NCI-H187 (cell line): ENCODE measurements around the gene RALB.
"Not testable (repeated sequence)": the region's sequence is repeated elsewhere in the genome, so short reads cannot be mapped to it uniquely, and the experiment has no call there.

ENCODE experiments used
- DNase-seq, 2 experiments: peaks; one replicate each; lab custom pipeline; 2025; lab: John Stamatoyannopoulos, UW

The RALB gene

DNA sequence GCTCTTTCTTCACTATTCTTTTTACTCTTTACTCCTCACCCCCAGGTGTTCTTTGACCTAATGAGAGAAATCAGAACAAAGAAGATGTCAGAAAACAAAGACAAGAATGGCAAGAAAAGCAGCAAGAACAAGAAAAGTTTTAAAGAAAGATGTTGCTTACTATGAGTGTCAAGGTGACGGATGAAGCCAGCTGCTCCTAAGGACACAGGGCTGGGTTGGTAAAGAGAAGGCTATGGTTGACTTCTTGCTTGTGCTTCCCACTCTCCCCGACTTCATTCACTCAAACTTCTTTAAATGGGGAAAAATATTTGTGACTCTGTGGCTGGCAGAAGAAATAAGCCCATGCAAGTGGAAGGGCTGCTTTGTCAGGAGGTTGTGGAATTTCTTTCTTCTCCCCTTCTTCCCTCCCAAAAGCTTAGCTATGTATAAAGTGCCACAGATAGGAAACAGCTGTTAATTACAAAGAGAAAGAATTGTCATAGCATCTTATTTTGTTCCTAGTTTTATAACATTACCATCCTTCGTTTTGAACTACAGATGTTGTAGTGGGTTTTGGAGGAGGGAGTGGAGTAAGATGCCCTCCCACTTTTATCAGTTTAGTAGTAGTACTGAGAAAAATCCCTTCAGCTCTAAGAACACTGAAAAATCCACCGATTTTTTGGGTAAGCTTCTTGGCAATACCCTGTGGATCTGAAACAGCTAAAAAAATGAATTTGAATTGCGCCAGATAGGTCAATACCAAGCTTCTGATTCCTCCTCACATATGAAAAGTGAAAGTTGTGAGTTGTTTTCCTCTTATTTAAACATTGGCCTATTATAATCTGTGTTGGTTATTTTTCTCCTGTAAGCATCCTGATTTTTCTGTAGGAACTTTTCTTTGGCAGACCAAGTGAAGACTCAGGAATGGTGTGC, 40.7 kb downstream of the RALB start:
- DNase-seq, result no peak

GRCh38 chr2:120294008-120294340, 41.3 kb downstream of the RALB start:
- no peak for DNase-seq

GRCh38 chr2:120298173-120298835, 45.7 kb downstream of the RALB start:
- DNase-seq, result no peak

- DNase-seq, result no peak
Measured at GRCh38 chr2:120299004-120299403, 46.4 kb downstream of the RALB start.

- DNase-seq, result no peak
Measured at GRCh38 chr2:120299561-120299960, 46.9 kb downstream of the RALB start.

- DNase-seq, result no peak
Measured at GRCh38 chr2:120300385-120300784, 47.7 kb downstream of the RALB start.

- no peak for DNase-seq
Measured at GRCh38 chr2:120301284-120301683, 48.6 kb downstream of the RALB start.

- no peak for DNase-seq
Measured at GRCh38 chr2:120302301-120302700, 49.6 kb downstream of the RALB start.

GRCh38 chr2:120303177-120303576, 50.5 kb downstream of the RALB start:
- DNase-seq, result no peak

DNA sequence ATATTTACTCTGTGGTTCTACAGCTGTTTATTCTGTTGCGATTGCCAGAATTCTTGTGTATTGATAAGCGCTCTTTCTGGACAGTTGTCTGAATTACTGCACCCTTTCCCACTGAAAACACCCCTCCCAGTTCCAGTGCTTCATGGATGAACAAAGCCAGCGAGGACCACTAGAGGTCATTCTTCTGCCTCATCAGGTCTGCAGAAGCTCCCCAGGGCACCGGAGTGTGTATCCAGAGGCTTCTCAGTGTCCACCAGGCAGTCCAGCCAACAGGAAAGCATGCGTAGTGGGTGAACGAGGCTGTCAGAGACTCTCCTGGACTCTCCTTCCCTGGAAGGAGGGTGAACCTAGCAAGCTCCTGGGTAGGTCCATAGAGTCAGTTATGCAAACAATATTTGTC, 52.6 kb downstream of the RALB start:
- DNase-seq, result no peak

GRCh38 chr2:120305937-120306490, 53.4 kb downstream of the RALB start:
- DNase-seq, result no peak

- DNase-seq, result no peak
Measured at GRCh38 chr2:120307482-120307881, 54.8 kb downstream of the RALB start.

- no peak for DNase-seq
Measured at GRCh38 chr2:120308038-120308910, 55.6 kb downstream of the RALB start.

GRCh38 chr2:120310136-120310535, 57.5 kb downstream of the RALB start:
- DNase-seq, result no peak

DNA sequence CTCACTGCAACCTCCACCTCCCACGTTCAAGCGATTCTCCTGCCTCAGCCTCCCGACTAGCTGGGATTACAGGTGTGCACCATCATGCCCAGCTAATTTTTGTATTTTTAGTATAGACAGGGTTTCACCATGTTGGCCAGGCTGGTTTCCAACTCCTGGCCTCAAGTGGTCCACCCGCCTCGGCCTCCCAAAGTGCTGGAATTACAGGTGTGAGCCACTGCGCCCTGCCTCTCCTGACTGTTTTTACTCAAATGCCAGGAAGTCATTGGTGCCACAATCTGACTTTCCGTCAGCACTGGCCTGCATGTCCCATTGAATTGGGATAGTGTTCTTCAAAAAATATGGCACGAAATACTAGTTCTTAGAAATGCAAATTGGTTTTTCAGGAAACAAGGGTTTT, 58.2 kb downstream of the RALB start:
- not testable (repeated sequence) for DNase-seq

- DNase-seq, result no peak
Measured at GRCh38 chr2:120312076-120312475, 59.4 kb downstream of the RALB start.

- DNase-seq, result peak; percentile 20 to 47
Measured at GRCh38 chr2:120312860-120313694, 60.4 kb downstream of the RALB start.

DNA sequence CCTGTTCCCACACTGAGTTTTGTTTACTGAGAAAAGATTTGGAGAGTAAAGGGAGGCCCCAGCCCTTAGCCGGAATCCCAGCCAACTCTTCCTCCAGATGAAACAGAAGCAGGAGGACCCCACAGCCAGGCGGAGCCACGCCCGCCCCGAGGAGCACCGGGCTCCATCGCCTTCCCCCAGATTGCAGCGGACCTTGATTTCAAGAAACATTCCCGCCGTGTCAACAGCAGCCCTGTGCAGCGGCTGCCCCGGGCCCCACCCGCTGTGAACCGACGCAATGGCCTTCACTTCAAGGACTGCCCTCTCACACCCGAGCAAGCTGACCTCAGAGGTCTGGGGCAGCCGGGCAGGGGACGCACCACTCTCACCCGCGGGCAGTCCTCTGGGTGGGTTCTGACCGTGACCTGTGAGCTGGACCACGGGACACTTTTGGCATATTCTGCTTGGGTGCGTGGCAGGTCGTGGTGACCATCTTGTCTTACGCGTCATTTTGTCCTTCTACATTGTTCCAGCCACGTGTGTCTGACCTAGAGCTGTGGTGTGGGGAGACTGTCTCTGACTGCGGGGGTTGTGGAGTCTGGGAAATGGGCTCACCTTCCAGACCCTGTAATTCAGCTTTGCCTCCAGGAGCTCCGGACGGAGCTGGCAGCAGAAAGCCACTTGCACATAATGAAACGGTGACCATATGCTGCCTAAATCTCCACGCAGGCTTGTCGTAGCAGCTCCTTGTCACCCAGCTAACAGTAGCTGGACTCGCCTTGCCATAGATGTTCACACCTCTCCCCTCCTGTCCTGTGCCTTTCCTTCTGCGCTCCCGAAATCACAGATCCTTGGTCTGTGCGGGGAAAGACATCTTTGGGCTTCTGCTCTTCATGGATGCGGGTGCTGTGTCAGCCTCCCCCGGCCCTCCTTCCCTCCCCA, 61.3 kb downstream of the RALB start:
- no peak for DNase-seq

GRCh38 chr2:120314690-120315366, 62.2 kb downstream of the RALB start:
- DNase-seq, result no peak
